Breast epithelium (tissue), 4 donors: ENCODE data around the gene POU2F3. TPM values are rescaled to one million over a fixed set of nuclear protein-coding genes. Genes with fewer than 3 reads are reported as not detected.
A peak's percentile ranks its signal among the peaks of the same experiment; 100 is the strongest.

Experiments
- DNase-seq, 2 donors: peaks; one replicate each; pipeline ENCODE4 v3.0.0-alpha.2; 2019; ENCODE audit warnings: low spot score in 2 of 2
- H3K27ac ChIP-seq, 2 donors: fragments of 200-600 bp; sonication (generic) in 1 of 2; one replicate each; pipeline ENCODE4 v1.5.1; 2016 to 2019; ENCODE audit warnings: mild to moderate bottlenecking in 1 of 2
- H3K27me3 ChIP-seq, 2 donors: fragments of 200-600 bp; sonication (generic) in 1 of 2; one replicate each; pipeline versions ENCODE4 v1.5.1 to v1.6.0; 2017 to 2019; ENCODE audit warnings: control low read depth in 1 of 2, mild to moderate bottlenecking in 1 of 2
- H3K36me3 ChIP-seq: fragments of 200-600 bp; one replicate; pipeline ENCODE4 v1.5.1; 2019
- H3K4me1 ChIP-seq, 2 donors: fragments of 200-600 bp; sonication (generic); one replicate each; pipeline ENCODE4 v1.5.1; 2016 to 2019; ENCODE audit warnings: control low read depth in 1 of 2
- H3K4me3 ChIP-seq, 3 donors: fragments of 200-600 bp; sonication (generic); 1 replicate in 2 of 3; 2 replicates in 1 of 3; pipeline ENCODE4 v1.5.1; 2016 to 2019; ENCODE audit warnings: mild to moderate bottlenecking in 3 of 3, moderate library complexity in 2 of 3
- H3K9me3 ChIP-seq, 2 donors: fragments of 200-600 bp; sonication (generic) in 1 of 2; one replicate each; pipeline ENCODE4 v1.5.1; 2016 to 2019; ENCODE audit warnings: control low read depth in 1 of 2
- POLR2A ChIP-seq: fragments of 450-650 bp; IDR thresholded peaks from one replicate; pipeline ENCODE4 v1.6.1; 2016; ENCODE audit warnings: antibody characterized with exemption, mild to moderate bottlenecking, moderate library complexity
- POLR2AphosphoS5 ChIP-seq, 3 donors: sonication (generic); formaldehyde crosslinking; IDR thresholded peaks; one replicate each; pipeline ENCODE4 v1.6.1; 2017; ENCODE audit warnings: antibody characterized with exemption in 3 of 3
- intact Hi-C: fragments of 100-400 bp; cut with DNase I; formaldehyde crosslinking; loops from one replicate; pipeline ENCODE4 v1.15.1; 2023; ENCODE audit warnings: low total_unique reads
- total RNA-seq, 3 donors: library from RNA; depleted of rRNA; stranded (reverse); fragments of >200 nt; gene quantifications; one replicate each; pipeline ENCODE4 v1.1.0, GENCODE V29; 2016
- TF ChIP-seq, protein P1 (sequence below), 3 donors: fragments of 450-650 bp; IDR thresholded peaks; one replicate each; pipeline ENCODE4 v1.5.1; 2016 to 2017; ENCODE audit warnings: antibody characterized with exemption in 3 of 3, mild to moderate bottlenecking in 3 of 3, moderate library complexity in 3 of 3

POU2F3 gene
- total RNA-seq, 3 donors from 2014 or later = 3.9 to 7.0 TPM; not detected in 1

DNA sequence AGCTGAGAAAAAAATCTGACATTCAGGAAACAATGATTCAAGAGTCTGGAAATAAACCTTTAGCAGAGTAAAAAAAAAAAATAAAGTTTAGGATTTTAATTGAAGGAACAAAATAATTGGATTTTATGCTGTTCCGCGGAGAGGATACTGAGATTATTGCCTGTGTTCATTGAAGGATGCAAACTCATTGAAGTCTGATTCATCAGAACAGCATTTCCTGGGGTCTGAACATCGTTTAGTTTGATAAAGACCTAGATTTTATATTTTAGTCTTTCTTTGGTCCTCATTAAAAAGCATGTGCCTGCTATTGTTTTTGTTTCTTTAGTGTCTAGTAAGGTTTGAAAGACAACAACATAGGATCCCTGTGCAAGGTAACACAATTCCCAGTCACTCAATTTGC is 89.6 kb downstream of the POU2F3 start:
- TF ChIP-seq POLR2A = no peak
- TF ChIP-seq, protein P1, sequence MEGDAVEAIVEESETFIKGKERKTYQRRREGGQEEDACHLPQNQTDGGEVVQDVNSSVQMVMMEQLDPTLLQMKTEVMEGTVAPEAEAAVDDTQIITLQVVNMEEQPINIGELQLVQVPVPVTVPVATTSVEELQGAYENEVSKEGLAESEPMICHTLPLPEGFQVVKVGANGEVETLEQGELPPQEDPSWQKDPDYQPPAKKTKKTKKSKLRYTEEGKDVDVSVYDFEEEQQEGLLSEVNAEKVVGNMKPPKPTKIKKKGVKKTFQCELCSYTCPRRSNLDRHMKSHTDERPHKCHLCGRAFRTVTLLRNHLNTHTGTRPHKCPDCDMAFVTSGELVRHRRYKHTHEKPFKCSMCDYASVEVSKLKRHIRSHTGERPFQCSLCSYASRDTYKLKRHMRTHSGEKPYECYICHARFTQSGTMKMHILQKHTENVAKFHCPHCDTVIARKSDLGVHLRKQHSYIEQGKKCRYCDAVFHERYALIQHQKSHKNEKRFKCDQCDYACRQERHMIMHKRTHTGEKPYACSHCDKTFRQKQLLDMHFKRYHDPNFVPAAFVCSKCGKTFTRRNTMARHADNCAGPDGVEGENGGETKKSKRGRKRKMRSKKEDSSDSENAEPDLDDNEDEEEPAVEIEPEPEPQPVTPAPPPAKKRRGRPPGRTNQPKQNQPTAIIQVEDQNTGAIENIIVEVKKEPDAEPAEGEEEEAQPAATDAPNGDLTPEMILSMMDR (IDR thresholded peaks at IDR 0.05) = no peak
- TF ChIP-seq POLR2AphosphoS5 (IDR thresholded peaks at IDR 0.05) = no peak
- Histone ChIP-seq H3K27me3 (no peaks in the 10 kb centered on the region), H3K36me3 (no peaks in the 10 kb centered on the region), H3K9me3 (no peaks in the 10 kb centered on the region), H3K4me3 (no peak overlapping the region), H3K27ac (no peak overlapping the region), H3K4me1 (no peaks in the 10 kb centered on the region)
- DNase-seq = no peak
- intact Hi-C loops = no loop called here

DNA sequence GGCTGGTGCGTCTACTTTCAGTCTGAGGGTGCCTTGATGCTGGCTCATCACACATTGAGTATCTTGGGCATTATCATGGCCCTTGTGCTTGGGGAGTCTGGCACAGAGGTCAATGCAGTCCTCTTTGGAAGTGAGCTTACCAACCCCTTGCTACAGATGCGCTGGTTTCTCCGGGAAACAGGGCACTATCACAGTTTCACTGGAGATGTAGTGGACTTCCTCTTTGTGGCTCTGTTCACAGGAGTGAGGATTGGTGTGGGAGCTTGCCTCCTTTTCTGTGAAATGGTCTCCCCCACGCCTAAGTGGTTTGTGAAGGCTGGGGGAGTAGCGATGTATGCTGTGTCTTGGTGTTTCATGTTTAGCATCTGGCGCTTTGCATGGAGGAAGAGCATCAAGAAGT is 90.1 kb downstream of the POU2F3 start:
- Histone ChIP-seq H3K9me3 (no peaks in the 10 kb centered on the region), H3K27ac (no peak overlapping the region), H3K4me3 (no peak overlapping the region), H3K27me3 (no peaks in the 10 kb centered on the region), H3K4me1 (no peaks in the 10 kb centered on the region), H3K36me3 (no peaks in the 10 kb centered on the region)
- TF ChIP-seq, protein P1 (IDR thresholded peaks at IDR 0.05) = no peak
- TF ChIP-seq POLR2AphosphoS5 (IDR thresholded peaks at IDR 0.05) (no peak), POLR2A (no peak)
- no peak for DNase-seq
- intact Hi-C loops = no loop called here

DNA sequence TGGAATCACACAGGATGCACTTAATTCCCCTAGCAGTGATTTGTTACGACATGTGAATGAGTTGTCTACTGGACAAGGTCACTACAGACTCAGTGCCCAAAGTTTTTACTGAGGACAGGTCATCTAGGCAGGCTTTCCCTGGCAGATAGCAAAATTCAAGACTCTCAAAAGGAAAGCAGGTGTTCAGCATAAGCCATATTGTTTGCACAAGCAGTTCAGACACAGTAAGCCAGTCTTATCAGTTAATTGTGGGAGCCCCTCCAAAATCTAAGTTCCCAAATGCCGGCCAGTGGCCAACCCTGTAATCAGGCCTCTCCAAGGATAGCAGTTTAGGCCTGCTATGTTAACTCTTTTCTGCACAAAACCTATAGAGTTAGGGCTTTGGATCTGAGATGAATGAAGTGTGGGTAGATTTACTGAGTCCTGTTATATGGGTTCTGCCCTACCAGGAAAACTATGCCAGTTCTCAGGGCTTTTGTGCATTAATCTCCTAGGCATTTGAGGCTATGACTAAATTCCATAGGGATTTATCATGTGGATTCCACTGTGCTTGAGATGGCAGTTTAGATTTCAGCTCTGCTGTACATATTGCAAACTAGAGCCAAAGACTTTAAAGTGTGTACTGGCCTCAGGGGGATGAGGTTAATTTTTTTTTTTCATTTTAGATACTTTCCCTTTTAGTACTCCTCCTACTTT is 91.5 kb downstream of the POU2F3 start:
- H3K27me3 ChIP-seq = no peaks in the 10 kb centered on the region
- intact Hi-C loops = no loop called here

DNA sequence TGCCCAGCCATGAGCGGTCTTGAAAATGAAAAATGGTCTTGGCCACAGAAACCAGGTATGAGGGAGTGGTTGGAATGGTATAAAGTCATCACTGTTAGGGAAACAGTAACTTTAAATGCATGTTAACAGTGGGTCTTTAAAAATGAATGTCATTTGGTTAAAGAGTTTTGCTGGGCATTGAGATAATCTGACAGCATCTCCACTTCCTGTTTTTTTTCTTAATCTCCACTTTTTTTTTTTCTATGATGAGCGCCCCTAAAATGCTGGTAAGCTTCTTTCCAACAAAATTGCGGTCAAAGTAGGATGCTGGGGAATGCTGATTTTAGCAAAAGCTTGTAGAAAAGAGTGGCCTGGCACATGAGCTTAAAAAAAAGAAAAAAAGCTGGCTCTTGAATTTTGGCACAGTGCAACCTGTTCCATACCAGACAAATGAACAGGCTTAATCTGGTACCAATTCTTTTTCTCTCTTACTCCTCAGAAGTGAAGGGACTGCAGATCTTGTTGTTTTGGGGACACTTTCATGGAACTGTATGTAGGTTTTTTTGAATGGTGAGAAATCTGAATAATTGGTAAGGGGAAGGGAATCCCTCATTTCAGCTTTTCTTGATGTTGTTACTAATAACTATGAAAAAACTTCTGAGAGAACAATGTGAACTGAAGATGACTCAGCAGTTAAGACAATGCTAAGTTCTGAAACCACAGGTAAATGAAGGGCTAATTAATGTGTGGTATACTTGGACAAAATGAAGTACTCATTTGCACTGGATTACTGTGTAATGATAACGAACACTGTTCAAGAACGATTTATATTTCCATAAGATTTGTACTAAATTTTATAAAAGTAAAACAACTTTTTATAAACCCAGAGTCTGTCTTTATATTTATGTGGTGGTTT is 93.1 kb downstream of the POU2F3 start:
- DNase-seq = no peak
- peak overlapping the region; percentile 68 to 98 for H3K27ac ChIP-seq
- intact Hi-C loops = no loop called here
- H3K27me3 ChIP-seq = no peaks in the 10 kb centered on the region
- H3K9me3 ChIP-seq = no peaks in the 10 kb centered on the region
- H3K36me3 ChIP-seq = no peaks in the 10 kb centered on the region
- no peak overlapping the region for H3K4me3 ChIP-seq
- peaks cover 0 to 4% of the 10 kb centered on the region in 2 donors for H3K4me1 ChIP-seq
- TF ChIP-seq POLR2A (no peak), POLR2AphosphoS5 (IDR thresholded peaks at IDR 0.05) (no peak)
- TF ChIP-seq, protein P1 (IDR thresholded peaks at IDR 0.05) = no peak

More for the DNA sequence above, 91.5 kb downstream of the POU2F3 start:
- no peaks in the 10 kb centered on the region for H3K4me1 ChIP-seq
- no peaks in the 10 kb centered on the region for H3K9me3 ChIP-seq
- peak overlapping the region; percentile 56 to 98 for H3K27ac ChIP-seq
- H3K36me3 ChIP-seq = no peaks in the 10 kb centered on the region
- no peak for DNase-seq
- H3K4me3 ChIP-seq = no peak overlapping the region
- TF ChIP-seq POLR2A = no peak
- TF ChIP-seq, protein P1 (IDR thresholded peaks at IDR 0.05) = no peak
- no peak for TF ChIP-seq POLR2AphosphoS5 (IDR thresholded peaks at IDR 0.05)

DNA sequence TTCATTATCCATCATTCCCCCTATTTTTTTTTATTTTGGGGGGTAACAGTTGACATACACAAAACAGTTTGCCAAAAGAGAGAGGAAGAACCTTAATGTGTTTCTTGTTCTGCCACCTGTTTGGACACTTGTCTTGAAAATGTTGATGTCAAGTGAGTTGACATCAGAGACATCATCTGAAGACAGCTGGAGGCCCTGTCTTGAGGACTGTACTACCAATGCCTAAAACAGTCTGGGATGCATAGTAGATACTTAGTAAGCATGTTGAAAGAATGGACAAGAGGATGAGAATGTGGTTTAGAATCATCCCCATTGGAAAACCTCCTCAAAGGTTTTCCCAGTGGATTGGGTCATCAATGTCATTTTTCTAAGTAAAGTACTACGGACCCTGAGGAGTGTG is 93.9 kb downstream of the POU2F3 start:
- TF ChIP-seq, protein P1 (IDR thresholded peaks at IDR 0.05) = no peak
- TF ChIP-seq POLR2A (no peak), POLR2AphosphoS5 (IDR thresholded peaks at IDR 0.05) (no peak)
- no peaks in the 10 kb centered on the region for H3K9me3 ChIP-seq
- no peaks in the 10 kb centered on the region for H3K36me3 ChIP-seq
- H3K27me3 ChIP-seq = no peaks in the 10 kb centered on the region
- intact Hi-C loops = no loop called here
- no peak overlapping the region for H3K4me3 ChIP-seq
- peaks cover 0 to 9% of the 10 kb centered on the region in 2 donors for H3K4me1 ChIP-seq
- H3K27ac ChIP-seq = peak overlapping the region; percentile 68 to 98
- DNase-seq = no peak
